Measurements from ENCODE around the gene ENOX2.

GRCh38 chrX:130877892-130878341, 25.1 kb downstream of the ENOX2 start:
- TF ChIP-seq CTCF (IDR thresholded peaks at IDR 0.05; ENCODE audit: low read depth, low read length, poor library complexity, severe bottlenecking) (no peak), EZH2phosphoT487 (IDR thresholded peaks at IDR 0.05; ENCODE audit: borderline replicate concordance, low read length) (no peak)
